Smooth muscle cell (in vitro differentiated cells): ENCODE measurements around the gene USB1. TPM values are rescaled to one million over a fixed set of nuclear protein-coding genes. Genes with fewer than 3 reads are reported as not detected.

Experiments
- DNase-seq: peaks from one replicate; lab custom pipeline; 2025; ENCODE audit not compliant: unreplicated experiment; lab: John Stamatoyannopoulos, UW
- H2AFZ ChIP-seq: fragments of 200-600 bp; sonication (generic); 2 replicates; pipeline ENCODE4 v1.6.0; 2016; ENCODE audit warnings: antibody characterized with exemption, low read depth, mild to moderate bottlenecking
- H3F3A ChIP-seq: fragments of 200-600 bp; sonication (generic); 2 replicates; pipeline ENCODE4 v1.6.0; 2017; ENCODE audit warnings: antibody characterized with exemption, low read depth
- H3K27ac ChIP-seq: fragments of 200-600 bp; sonication (generic); 2 replicates; pipeline ENCODE4 v1.5.1; 2016; ENCODE audit warnings: low read depth, mild to moderate bottlenecking
- H3K27me3 ChIP-seq: fragments of 200-600 bp; sonication (generic); 2 replicates; pipeline ENCODE4 v1.6.1; 2016; ENCODE audit warnings: low read depth, mild to moderate bottlenecking
- H3K36me3 ChIP-seq: fragments of 200-600 bp; sonication (generic); 2 replicates; pipeline ENCODE4 v1.5.1; 2016; ENCODE audit warnings: low read depth
- H3K4me1 ChIP-seq: fragments of 200-600 bp; sonication (generic); 2 replicates; pipeline ENCODE4 v1.5.1; 2016; ENCODE audit warnings: low read depth
- H3K4me2 ChIP-seq: fragments of 200-600 bp; sonication (generic); 2 replicates; pipeline ENCODE4 v1.6.0; 2016; ENCODE audit warnings: mild to moderate bottlenecking
- H3K4me3 ChIP-seq: fragments of 200-600 bp; sonication (generic); 2 replicates; pipeline ENCODE4 v1.5.1; 2016; ENCODE audit warnings: mild to moderate bottlenecking
- H3K79me2 ChIP-seq: fragments of 200-600 bp; sonication (generic); 2 replicates; pipeline ENCODE4 v1.6.0; 2016; ENCODE audit warnings: low read depth, mild to moderate bottlenecking
- H3K9ac ChIP-seq: fragments of 200-600 bp; sonication (generic); 2 replicates; pipeline ENCODE4 v1.6.0; 2016; ENCODE audit warnings: low read depth
- H3K9me3 ChIP-seq: fragments of 200-600 bp; sonication (generic); replicated peaks from 2 replicates; pipeline ENCODE4 v1.5.1; 2016; ENCODE audit warnings: low read depth
- H4K20me1 ChIP-seq: fragments of 200-600 bp; sonication (generic); 2 replicates; pipeline ENCODE4 v1.6.0; 2016; ENCODE audit warnings: low read depth
- WGBS: methylation state at CpG from one replicate; pipeline ENCODE4 v1.1.7; 2016; ENCODE audit warnings: low lambda C conversion rate; 5-methylcytosine and 5-hydroxymethylcytosine counted together
- polyA plus RNA-seq: library from polyadenylated mRNA; unstranded; fragments of >200 nt; fragmentation: Nextera tagmentation; extraction: Ambion mirVana; gene quantifications from 2 replicates; pipeline ENCODE4 v1.2.1, GENCODE V29; 2016
- total RNA-seq: library from RNA; depleted of rRNA; stranded (reverse); fragments of >200 nt; gene quantifications from 2 replicates; pipeline ENCODE4 v1.2.3, GENCODE V29; 2014
- TF ChIP-seq, protein P1 (sequence below): fragments of 200-600 bp; sonication (generic); IDR thresholded peaks from 2 replicates; pipeline ENCODE4 v1.5.1; 2017; ENCODE audit warnings: borderline replicate concordance, mild to moderate bottlenecking, antibody characterized with exemption; ENCODE audit not compliant: insufficient read depth, poor library complexity, severe bottlenecking

USB1 gene
- total and polyA plus RNA-seq, 2 experiments from 2014 or later, result 26.9 to 56.6 TPM

- DNase-seq, result no peak
Measured at GRCh38 chr16:58026705-58027160, 25.5 kb downstream of the USB1 start.

GRCh38 chr16:58027161-58027915 is 26.1 kb downstream of the USB1 start:
- TF ChIP-seq, protein P1, sequence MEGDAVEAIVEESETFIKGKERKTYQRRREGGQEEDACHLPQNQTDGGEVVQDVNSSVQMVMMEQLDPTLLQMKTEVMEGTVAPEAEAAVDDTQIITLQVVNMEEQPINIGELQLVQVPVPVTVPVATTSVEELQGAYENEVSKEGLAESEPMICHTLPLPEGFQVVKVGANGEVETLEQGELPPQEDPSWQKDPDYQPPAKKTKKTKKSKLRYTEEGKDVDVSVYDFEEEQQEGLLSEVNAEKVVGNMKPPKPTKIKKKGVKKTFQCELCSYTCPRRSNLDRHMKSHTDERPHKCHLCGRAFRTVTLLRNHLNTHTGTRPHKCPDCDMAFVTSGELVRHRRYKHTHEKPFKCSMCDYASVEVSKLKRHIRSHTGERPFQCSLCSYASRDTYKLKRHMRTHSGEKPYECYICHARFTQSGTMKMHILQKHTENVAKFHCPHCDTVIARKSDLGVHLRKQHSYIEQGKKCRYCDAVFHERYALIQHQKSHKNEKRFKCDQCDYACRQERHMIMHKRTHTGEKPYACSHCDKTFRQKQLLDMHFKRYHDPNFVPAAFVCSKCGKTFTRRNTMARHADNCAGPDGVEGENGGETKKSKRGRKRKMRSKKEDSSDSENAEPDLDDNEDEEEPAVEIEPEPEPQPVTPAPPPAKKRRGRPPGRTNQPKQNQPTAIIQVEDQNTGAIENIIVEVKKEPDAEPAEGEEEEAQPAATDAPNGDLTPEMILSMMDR, result no peak

More at GRCh38 chr16:58026705-58027160, 25.5 kb downstream of the USB1 start:
- Histone ChIP-seq H3F3A (no peaks in the 10 kb centered on the region), H3K4me2 (peak overlapping the region; percentile 97), H3K9ac (no peak overlapping the region), H3K79me2 (no peaks in the 10 kb centered on the region), H3K36me3 (no peaks in the 10 kb centered on the region), H3K4me3 (peak overlapping the region; percentile 86), H3K27me3 (peaks cover 8% of the 10 kb centered on the region), H2AFZ (peak overlapping the region; percentile 87), H3K9me3 (no peaks in the 10 kb centered on the region), H4K20me1 (no peaks in the 10 kb centered on the region), H3K4me1 (peaks cover 12% of the 10 kb centered on the region), H3K27ac (no peak overlapping the region)
- TF ChIP-seq, protein P1, result no peak
- 1% methylated on average over 25 of the region's 38 CpGs for WGBS

DNA sequence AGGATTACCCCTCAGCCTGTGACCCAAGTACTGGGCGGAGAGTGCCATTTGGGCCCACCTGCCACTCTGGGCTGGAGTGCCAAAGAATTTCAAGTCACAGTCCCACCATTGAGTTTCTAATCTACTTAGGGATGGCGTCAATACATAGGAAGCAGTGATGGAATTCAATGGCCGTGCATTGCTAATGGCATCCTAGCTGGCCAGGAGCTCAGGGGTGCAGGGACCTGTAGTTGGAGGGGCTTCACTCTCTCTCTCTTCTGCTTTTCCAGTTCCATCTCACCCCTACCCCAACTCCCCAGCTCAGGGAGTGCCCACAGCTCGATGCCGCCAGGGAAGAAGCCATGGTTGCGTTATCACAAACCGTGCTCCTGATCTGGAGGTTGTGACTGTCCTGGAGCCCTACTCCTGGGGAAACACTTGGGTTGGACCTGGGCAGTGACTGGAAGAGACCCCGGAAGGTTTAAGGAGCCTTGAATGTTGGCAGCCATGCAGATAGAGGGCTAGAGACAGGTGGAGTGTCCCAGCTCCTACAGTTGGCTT is 26.8 kb downstream of the USB1 start:
- Histone ChIP-seq H3K27me3 (peaks cover 8% of the 10 kb centered on the region), H3F3A (no peaks in the 10 kb centered on the region), H3K27ac (no peak overlapping the region), H3K36me3 (no peaks in the 10 kb centered on the region), H2AFZ (no peak overlapping the region), H3K9ac (no peak overlapping the region), H3K4me1 (peaks cover 19% of the 10 kb centered on the region), H3K4me2 (no peak overlapping the region), H3K9me3 (no peaks in the 10 kb centered on the region), H3K4me3 (peak overlapping the region; percentile 86), H4K20me1 (no peaks in the 10 kb centered on the region), H3K79me2 (no peaks in the 10 kb centered on the region)
- WGBS, result 87% methylated on average over 8 of the region's 8 CpGs
- DNase-seq, result no peak
- TF ChIP-seq, protein P1, result no peak

More at GRCh38 chr16:58027161-58027915, 26.1 kb downstream of the USB1 start:
- Histone ChIP-seq H3K79me2 (no peaks in the 10 kb centered on the region), H3F3A (no peaks in the 10 kb centered on the region), H3K27ac (no peak overlapping the region), H3K4me3 (peak overlapping the region; percentile 86), H3K9me3 (no peaks in the 10 kb centered on the region), H3K4me2 (peak overlapping the region; percentile 97), H2AFZ (peak overlapping the region; percentile 87), H3K27me3 (peaks cover 8% of the 10 kb centered on the region), H3K4me1 (peaks cover 13% of the 10 kb centered on the region), H4K20me1 (no peaks in the 10 kb centered on the region), H3K9ac (no peak overlapping the region), H3K36me3 (no peaks in the 10 kb centered on the region)
- WGBS, result 3% methylated on average over 38 of the region's 43 CpGs
- DNase-seq, result no peak
